Lower lobe of right lung (tissue), 2 donors: ENCODE measurements around the gene USP24. TPM values are rescaled to one million over a fixed set of nuclear protein-coding genes. Genes with fewer than 3 reads are reported as not detected.
"Not testable (repeated sequence)": the region's sequence is repeated elsewhere in the genome, so short reads cannot be mapped to it uniquely, and the experiment has no call there.

Experiments
- ATAC-seq, 2 donors: fragments of 200-7000 bp; cut with Tn5 transposase; one replicate each; pipeline ENCODE4 v1.9.1; 2020 to 2022; ENCODE audit warnings: mild to moderate bottlenecking in 2 of 2, moderate library complexity in 2 of 2
- DNase-seq: peaks from one replicate; pipeline ENCODE4 v3.0.0-alpha.2; 2020
- H3K27ac ChIP-seq: fragments of 200-600 bp; one replicate; pipeline ENCODE4 v1.8.0; 2022
- H3K27me3 ChIP-seq: fragments of 200-600 bp; one replicate; pipeline ENCODE4 v1.8.0; 2022; ENCODE audit warnings: low read depth
- H3K36me3 ChIP-seq: fragments of 200-600 bp; one replicate; pipeline ENCODE4 v1.8.0; 2022; ENCODE audit warnings: mild to moderate bottlenecking
- H3K4me1 ChIP-seq: fragments of 200-600 bp; one replicate; pipeline ENCODE4 v1.8.0; 2022
- H3K4me3 ChIP-seq: fragments of 200-600 bp; one replicate; pipeline ENCODE4 v1.8.0; 2022; ENCODE audit warnings: mild to moderate bottlenecking
- H3K9me3 ChIP-seq: fragments of 200-600 bp; one replicate; pipeline ENCODE4 v1.8.0; 2022
- intact Hi-C: fragments of 100-400 bp; cut with DNase I; formaldehyde crosslinking; loops from one replicate; pipeline ENCODE4 v1.11.0; 2022
- total RNA-seq: library from RNA; stranded (reverse); fragmentation: NEBNext Ultra II Directional; extraction: Animal tissue kit (Norgen Biotek cat#: 25700); gene quantifications from one replicate; pipeline ENCODE4 v1.2.1, GENCODE V29; 2021
- TF ChIP-seq, protein P1 (sequence below): fragments of 200-600 bp; IDR thresholded peaks from one replicate; pipeline ENCODE4 v1.8.0; 2022; ENCODE audit warnings: antibody characterized with exemption, mild to moderate bottlenecking
- donor health status: DM: no; HTN: yes; CAD: no; lungs with severe emphysema.

Gene USP24
- total RNA-seq, 1 donor from 2014 or later, result 37.6 TPM

DNA sequence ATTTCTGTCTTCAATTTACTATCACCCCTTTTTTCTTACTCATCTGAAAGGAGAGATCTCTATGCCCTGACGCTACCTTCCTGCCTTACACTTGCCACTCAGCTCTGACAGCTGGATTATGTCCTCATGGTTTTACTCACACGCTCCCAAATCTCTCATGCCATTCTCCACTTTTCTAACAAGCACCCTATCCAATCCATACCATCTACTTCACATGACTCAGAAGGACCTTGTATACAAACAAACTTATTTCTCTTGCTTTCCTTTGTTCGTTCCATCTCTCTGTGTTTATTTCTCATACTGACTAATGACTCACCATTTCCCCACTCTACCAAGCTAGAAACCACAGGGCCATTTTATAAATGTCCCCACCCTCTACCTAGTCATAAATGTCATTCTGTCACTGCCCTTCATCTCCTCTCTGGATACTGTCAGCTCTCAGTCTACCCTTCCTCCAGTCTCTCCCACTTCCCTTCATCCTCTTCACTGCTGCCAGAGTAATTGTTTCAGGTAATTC lies 87.3 kb downstream of the USP24 start:
- H3K4me3 ChIP-seq, result no peak overlapping the region
- no peak overlapping the region for H3K27ac ChIP-seq
- H3K36me3 ChIP-seq, result peaks cover 95% of the 10 kb centered on the region
- intact Hi-C loops, result no loop called here
- no peak for DNase-seq
- no peaks in the 10 kb centered on the region for H3K27me3 ChIP-seq
- TF ChIP-seq, protein P1, sequence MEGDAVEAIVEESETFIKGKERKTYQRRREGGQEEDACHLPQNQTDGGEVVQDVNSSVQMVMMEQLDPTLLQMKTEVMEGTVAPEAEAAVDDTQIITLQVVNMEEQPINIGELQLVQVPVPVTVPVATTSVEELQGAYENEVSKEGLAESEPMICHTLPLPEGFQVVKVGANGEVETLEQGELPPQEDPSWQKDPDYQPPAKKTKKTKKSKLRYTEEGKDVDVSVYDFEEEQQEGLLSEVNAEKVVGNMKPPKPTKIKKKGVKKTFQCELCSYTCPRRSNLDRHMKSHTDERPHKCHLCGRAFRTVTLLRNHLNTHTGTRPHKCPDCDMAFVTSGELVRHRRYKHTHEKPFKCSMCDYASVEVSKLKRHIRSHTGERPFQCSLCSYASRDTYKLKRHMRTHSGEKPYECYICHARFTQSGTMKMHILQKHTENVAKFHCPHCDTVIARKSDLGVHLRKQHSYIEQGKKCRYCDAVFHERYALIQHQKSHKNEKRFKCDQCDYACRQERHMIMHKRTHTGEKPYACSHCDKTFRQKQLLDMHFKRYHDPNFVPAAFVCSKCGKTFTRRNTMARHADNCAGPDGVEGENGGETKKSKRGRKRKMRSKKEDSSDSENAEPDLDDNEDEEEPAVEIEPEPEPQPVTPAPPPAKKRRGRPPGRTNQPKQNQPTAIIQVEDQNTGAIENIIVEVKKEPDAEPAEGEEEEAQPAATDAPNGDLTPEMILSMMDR, result no peak
- peak in 1 of 2 donors; percentile 36 for ATAC-seq
- H3K9me3 ChIP-seq, result no peaks in the 10 kb centered on the region
- H3K4me1 ChIP-seq, result no peaks in the 10 kb centered on the region

DNA sequence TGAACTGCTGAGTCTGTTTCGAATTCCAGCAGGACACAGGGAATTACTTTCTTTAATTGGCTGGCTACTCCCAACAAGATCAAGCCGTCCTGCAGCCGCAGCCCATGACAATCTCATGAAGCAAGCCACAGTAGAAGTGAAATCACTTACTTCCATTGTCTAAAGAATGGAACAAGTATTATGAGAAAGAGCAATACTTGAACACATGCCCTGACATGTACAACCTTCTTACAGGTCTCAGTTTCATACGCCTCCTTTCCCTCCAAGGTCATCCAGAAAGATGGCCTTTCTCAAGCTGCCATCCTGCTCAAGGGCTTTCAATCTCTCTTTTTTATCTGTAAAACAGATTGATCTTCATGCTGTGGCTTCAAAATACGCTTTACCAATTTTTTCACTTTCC lies 90.7 kb downstream of the USP24 start:
- no peak overlapping the region for H3K4me3 ChIP-seq
- no peaks in the 10 kb centered on the region for H3K4me1 ChIP-seq
- no peak for ATAC-seq
- no peak overlapping the region for H3K27ac ChIP-seq
- no peaks in the 10 kb centered on the region for H3K9me3 ChIP-seq
- H3K36me3 ChIP-seq, result peaks cover 95% of the 10 kb centered on the region
- TF ChIP-seq, protein P1, result no peak
- intact Hi-C loops, result no loop called here
- DNase-seq, result no peak
- no peaks in the 10 kb centered on the region for H3K27me3 ChIP-seq

DNA sequence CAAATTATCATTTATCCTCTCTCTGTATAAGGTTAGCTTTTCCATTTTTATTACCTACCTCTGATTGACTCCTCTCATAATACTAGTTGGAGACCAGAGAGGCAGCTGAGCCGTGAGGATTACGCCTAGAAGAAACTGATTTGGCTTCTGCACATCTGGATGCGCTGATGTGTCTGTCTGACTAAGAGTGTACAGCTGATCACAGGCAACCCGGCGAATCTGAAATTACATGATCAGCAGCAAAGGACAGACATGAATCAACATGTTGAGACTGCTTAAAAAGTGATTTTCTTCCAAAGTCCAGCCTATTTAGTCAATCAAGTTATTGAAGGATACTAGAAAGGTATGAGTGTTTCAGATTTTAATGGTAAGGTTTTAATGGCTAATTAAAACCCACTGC lies 94.6 kb downstream of the USP24 start:
- Histone ChIP-seq H3K4me3 (no peak overlapping the region), H3K27me3 (no peaks in the 10 kb centered on the region), H3K4me1 (no peaks in the 10 kb centered on the region), H3K27ac (no peak overlapping the region), H3K36me3 (peaks cover 93% of the 10 kb centered on the region), H3K9me3 (no peaks in the 10 kb centered on the region)
- intact Hi-C loops, result no loop called here
- no peak for DNase-seq
- ATAC-seq, result no peak
- TF ChIP-seq, protein P1, result no peak

DNA sequence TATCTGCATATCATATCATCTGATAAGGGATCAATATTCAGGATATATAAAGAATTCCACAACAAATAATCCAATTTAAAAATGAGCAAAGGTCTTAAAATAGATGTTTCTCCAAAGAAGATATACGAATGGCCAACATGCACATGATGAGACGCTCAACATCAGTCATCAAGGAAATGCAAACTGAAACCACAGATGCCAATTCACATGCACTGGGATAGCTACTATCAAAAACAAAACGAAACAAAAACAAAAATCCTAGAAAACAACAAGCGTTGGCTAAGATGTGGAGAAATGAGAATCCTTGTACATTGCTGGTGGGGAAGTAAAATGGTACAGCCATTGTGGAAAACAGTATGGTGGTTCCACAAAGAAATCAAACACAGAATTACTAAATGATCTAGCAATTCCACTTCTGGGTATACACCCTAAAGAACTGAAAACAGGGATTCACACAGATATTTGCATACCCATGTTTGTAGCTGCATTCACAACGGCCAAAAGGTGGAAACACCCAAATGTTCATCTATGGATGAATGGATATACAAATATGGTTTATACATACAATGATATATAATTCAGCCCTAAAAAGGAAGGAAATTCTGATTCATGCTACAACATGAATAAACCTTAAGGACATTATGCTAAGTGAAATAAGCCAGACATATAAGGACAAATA lies 96.4 kb downstream of the USP24 start:
- peaks cover 91% of the 10 kb centered on the region for H3K36me3 ChIP-seq
- no peak overlapping the region for H3K4me3 ChIP-seq
- TF ChIP-seq, protein P1, result no peak
- intact Hi-C loops, result no loop called here
- H3K27ac ChIP-seq, result no peak overlapping the region
- H3K9me3 ChIP-seq, result no peaks in the 10 kb centered on the region
- H3K27me3 ChIP-seq, result no peaks in the 10 kb centered on the region
- DNase-seq (no peak), ATAC-seq (no peak)
- no peaks in the 10 kb centered on the region for H3K4me1 ChIP-seq

DNA sequence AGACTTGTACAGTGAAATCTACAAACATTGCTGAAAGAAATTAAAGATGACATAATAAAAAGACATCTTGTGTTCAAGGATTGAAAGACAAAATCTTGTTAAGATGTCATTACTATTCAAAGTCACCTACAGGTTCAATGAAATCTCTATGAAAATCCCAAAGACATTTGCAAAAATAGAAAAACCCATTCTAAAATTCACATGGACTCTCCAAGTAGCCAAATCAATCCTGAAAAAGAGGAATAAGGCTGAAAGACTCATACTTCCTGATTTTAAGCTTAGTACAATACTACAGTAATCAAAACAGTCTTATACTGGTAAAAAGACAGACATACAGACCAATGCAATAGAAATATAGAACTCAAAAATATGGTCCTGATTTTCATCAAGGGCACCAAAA lies 97.2 kb downstream of the USP24 start:
- H3K27me3 ChIP-seq, result no peaks in the 10 kb centered on the region
- peaks cover 91% of the 10 kb centered on the region for H3K36me3 ChIP-seq
- ATAC-seq (no peak), DNase-seq (no peak)
- H3K27ac ChIP-seq, result no peak overlapping the region
- H3K4me1 ChIP-seq, result no peaks in the 10 kb centered on the region
- intact Hi-C loops, result no loop called here
- no peak overlapping the region for H3K4me3 ChIP-seq
- H3K9me3 ChIP-seq, result no peaks in the 10 kb centered on the region
- TF ChIP-seq, protein P1, result no peak

DNA sequence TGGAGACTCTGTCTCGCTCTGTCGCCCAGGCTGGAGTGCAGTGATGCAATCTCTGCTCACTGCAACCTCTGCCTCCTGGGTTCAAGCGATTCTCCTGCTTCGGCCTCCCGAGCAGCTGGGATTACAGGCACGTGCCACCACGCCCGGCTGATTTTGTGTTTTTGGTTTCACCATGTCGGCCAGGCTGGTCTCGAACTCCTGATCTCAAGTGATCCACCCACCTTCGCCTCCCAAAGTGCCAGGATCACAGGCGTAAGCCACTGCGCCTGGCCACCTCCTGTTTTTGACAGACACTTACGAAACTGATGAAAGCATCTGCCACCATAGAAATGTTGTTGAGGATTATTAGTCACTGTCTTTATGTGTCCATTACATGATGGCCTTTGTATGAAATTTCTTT lies 106.2 kb downstream of the USP24 start:
- H3K27me3 ChIP-seq, ATAC-seq, H3K9me3 ChIP-seq, intact Hi-C loops, H3K4me1 ChIP-seq, H3K4me3 ChIP-seq, DNase-seq, H3K27ac ChIP-seq: not testable (repeated sequence)
- peaks cover 98% of the 10 kb centered on the region for H3K36me3 ChIP-seq
